HG03060 (cell line): ENCODE data around the gene HCN2.
"Not testable (repeated sequence)": the region's sequence is repeated elsewhere in the genome, so short reads cannot be mapped to it uniquely, and the experiment has no call there.

Experiments
- ATAC-seq: cut with Tn5 transposase; IDR thresholded peaks from one replicate; pipeline ENCODE4 v1.9.1; 2021; ENCODE audit warnings: low read depth, moderate number of reproducible peaks; ENCODE audit not compliant: unreplicated experiment

HCN2 gene

DNA sequence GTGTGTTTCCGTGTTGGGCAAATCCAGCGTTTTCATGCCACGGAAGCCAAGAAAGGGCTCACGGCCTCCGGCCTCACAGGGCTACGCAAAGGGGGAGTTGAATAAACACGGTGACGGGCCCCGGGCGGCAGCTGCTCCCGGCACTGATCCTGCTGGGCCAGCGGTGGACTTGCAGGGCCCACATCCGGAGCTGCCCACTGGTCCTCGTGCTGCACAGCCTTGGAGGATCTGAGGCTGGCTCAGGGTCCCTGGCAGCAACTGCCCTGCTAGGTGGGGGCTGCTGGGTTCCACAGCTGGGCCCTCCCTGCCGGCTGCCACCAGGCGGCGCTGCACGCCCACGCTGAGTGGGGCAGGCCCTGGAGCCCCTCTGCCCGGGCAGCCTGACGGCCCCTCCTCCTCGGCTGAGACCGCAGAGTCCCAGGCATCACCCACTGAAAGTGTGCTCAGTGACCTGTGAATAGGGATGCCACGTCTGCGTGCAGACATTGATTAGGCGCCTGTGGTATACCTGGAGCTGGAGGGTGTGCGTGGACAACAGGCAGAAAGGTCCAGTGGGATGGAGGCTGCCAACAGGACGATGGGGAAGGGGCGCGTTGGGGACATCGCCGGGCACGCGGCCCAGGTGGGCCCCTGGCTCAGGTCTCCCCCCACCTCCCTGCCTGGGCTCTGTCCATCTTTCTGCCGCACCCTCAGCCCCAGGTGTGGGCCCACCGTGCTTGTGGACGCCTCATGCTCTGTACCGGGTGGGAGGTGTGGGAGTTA, 5.3 kb upstream of the HCN2 start:
- no peak for ATAC-seq

DNA sequence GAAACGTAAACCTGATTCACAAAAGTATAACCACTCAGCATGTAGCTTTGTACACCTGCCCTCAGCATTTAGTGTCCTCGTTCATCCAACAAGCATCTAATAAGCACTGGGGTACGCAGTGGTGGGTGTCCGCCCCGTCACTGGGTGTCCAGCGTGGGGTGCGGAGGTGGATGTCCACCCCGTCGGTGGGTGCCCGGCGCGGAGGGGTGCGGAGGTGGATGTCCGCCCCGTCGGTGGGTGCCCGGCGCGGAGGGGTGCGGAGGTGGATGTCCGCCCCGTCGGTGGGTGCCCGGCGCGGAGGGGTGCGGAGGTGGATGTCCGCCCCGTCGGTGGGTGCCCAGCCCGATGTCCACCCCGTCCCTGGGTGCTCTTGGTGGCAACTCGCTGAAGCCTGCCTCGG, 4.5 kb upstream of the HCN2 start:
- ATAC-seq = not testable (repeated sequence)

DNA sequence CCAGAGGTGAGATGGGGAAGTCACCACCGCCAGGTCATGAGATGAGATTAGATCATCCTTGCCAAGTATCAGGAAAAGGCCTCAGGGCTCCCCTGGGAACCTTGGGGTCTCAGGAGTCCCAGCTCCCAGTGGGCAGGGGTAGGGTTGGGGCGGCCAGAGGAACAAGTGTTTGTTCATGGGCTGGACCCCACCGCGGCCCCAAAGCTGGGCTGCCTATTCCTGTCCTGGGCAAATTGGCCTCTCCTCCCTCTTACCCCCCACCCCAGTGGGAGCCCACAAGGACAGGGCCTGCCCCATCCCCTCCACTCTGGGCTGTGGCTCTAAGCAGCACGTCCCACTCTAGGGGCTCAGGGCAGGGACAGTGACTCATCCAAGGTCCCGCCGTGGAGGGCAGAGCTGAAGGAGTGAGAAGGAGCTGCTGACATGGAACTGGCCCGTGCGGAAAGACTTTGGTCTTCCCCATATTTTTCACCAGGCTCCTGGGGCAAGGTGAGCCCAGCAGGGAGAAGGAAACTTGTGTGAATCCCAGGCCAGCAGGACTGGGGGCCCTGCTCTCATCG, 4.0 kb upstream of the HCN2 start:
- no peak for ATAC-seq

DNA sequence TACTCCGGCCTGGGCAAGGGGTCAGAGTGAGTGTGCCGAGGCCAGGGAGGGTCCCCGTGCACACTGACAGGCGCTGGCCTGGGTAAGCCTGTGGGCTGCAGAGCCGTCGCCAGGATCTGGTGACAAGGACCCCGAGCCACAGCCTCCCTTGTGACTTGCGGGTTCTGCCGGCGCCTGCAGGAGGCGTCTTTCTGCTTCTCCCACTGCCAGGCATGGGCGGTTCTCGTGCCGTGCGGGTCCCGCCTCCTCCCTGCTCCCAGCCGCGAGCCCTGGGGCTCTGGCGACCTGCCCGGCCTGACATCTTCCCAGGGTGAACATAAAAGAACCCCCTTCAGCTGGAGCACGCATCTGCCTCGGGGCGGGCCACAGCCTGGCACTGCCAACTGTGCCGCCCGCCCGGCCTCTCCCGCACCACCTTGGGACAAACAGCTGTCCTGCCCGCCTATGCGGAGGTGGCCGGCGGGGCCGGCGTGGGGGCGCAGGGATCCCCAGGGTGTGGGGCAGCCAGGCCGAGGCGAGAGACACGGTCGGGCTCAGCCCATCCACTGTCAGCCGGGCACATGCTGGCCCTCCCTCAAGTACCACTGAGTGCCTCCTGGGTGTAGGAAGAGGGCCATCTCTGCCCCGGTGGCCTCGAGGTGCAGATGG, 1.5 kb upstream of the HCN2 start:
- ATAC-seq = no peak

- ATAC-seq = no peak
Measured at GRCh38 chr19:588741-589692, 664 bp upstream of the HCN2 start.

GRCh38 chr19:590396-590745, 690 bp downstream of the HCN2 start:
- no peak for ATAC-seq

DNA sequence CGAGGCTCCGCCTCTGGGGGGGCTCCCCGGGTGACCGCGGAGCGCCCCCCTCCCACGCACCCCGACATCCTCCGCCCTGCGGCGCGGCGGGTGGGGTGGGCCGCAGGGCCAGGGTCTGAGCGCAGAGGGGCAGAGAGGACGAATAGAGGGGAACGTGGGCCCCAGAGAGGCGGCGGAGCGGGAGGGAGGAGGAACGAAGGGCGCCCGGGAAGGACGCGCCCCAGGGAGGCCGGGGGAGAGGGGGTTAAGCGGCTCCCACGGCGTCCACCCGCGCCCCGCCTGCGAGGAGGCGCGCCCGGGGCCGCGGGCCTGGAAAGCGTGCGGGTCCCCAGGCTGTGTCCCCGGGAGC, 1.0 kb downstream of the HCN2 start:
- ATAC-seq = no peak

DNA sequence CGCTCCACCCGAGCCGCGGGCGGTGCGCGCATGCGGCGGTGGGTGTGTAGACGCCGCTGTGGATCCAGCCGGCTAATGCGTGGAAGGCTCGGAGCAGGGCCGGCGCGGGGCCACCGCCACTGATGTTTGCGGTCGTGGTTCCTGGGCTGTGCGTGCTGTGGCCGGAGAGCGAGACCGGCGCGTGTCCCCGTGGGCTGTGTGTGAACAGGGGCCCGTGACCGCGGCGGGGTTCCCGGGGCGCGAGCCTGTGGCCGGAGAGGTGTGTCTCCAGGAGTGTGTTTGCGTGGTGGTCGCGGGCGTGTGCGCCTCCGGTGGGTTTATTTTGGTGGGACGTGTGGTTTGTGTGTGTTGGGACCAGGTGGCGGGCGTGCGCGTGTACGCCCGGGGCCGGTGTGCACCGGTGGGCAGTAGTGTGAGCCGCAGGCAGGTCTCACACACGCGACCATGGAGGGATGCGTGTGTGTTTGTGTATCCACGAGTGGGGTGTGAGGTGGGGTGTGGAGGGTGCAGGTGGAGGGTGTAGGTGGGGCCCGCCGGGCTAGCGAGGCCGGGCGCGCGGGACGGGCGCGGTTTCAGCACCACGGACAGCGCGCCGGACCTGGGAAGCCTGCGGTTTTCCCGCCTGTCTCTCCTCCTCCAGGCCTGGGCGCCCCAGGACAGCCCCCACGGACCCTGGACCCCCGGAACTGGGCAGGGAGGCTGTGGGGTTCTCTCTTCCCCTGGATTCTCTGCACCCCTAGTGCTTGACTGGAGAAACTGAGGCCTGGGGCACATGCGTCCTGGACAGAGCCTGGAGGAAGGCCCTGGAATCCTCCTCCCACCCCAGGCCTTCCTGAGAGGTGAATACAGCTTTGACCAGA, 1.6 kb downstream of the HCN2 start:
- ATAC-seq = no peak

DNA sequence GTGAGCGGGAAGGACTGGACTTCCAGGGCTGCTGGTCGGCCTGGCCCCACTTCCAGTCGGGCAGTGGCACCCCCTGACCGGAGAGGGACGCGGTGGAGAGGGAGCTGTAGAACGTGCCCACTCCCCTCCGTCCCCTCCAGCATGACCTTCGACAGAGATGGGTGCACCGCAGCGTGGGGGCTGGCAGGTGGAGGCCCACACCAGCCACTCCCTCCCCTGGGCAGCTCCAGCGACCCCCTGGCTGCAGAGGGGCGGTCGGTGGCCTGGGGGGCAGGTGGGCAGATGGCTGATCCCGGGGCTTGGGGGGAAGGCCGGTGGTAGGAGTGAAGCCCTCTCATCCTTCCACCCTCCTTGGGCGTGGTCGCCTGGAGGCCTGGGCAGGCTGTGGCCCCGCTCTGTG, 2.4 kb downstream of the HCN2 start:
- no peak for ATAC-seq

- no peak for ATAC-seq
Measured at GRCh38 chr19:593055-593454, 3.4 kb downstream of the HCN2 start.

DNA sequence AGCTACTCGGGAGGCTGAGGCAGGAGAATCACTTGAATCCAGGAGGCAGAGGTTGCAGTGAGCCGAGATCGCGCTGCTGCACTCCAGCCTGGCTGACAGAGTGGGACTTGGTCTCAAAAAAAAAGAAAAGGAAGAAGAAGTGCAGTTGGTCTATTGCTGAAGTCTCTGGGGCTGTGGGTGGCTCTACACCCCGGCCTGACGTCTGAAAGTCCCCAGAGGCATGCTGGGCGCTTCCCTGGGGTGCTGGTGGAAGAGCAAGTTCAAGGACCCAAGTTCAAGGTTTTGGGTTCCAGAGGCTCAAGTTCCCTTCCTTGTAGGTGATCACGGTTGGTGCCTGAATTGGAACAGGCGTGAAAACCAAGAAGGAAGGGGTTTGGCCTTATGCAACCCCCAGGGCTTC, 3.8 kb downstream of the HCN2 start:
- ATAC-seq = no peak

DNA sequence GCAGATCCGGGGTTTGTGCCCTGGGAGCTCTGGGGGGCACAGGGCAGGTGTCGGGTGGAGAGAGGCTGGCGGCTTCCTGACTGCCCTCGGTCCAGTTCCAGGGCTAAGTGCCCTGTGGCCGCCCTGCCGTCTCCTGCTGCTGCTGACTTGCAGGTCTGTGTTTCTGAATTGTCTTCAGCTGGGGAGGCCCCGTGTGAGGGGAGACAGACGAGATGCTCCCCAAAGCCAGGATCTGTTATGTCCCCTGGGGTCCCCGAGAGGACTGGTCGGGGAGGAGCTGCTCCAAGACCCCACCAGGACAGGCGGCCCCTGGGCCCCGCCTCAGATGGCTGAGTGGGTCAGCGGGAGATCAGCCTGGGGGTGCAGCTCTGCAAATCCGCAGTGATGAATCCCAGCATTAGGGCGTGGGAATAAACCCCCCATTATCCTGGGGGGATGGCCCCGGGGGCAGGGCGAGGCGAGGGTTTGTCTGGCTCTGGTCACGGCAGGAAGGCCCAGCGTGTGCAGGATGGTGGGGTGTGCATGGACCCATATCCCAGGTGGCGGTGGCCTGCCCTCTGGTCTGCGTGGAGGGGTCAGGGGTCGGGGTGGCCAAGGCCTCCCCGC, 4.7 kb downstream of the HCN2 start:
- ATAC-seq = no peak

- no peak for ATAC-seq
Measured at GRCh38 chr19:595326-596262, 5.9 kb downstream of the HCN2 start.

- no peak for ATAC-seq
Measured at GRCh38 chr19:596263-596655, 6.6 kb downstream of the HCN2 start.

GRCh38 chr19:597406-598315, 8.0 kb downstream of the HCN2 start:
- ATAC-seq = no peak

DNA sequence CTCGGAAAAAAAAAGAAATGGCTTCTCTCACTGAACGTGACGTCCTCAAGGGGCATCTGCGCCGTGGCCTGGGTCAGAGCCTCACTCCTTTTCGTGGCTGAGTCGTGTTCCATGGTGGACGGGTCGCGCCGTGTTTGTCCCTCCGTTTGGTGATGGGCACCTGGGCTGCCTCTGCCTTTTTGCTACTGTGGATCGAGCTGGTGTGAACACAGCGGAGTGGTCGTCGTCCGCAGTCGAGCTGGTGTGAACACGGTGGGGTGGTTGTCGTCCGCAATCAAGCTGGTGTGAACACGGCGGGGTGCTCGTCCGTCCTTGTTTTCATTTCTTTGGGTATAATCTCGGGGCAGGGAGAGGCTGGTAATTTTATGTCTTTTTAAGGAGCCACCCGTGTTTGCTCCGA, 11.6 kb downstream of the HCN2 start:
- ATAC-seq = no peak

DNA sequence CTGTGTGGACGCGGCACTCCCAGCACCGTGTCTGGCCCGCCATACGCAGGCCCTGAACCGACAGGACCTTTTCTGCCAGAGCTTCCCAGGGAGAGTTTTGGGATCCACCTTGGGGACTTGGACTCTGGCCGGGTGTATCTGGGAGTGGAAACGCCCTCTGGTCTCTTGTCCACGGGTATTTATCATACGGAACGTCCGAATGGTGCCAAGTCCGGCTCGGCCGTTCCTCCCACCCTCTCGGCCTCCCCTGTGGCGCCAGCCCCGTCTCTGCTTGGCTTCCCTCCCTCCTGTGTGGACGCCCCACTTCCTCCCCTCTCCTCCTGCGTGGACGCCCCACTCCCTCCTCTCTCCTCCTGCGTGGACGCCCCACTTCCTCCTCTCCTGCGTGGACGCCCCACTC, 12.1 kb downstream of the HCN2 start:
- ATAC-seq = no peak
